Endothelial cell of umbilical vein (primary cell): ENCODE results near the gene SNTA1. TPM values are rescaled to one million over a fixed set of nuclear protein-coding genes. Genes with fewer than 3 reads are reported as not detected.

Source experiments
- BruUV-seq: library from RNA; stranded (reverse); fragments of 400-500 nt; replicated peaks from 2 replicates; lab custom pipeline; 2021; lab: Mats Ljungman, UMichigan
- CTCF ChIA-PET: fragments of 300-600, 350-600 bp; sonication (Branson Sonifier 250); formaldehyde crosslinking; loops from one replicate; lab custom pipeline; 2021; ENCODE audit warnings: antibody characterized with exemption, inconsistent platforms; lab: Charles Lee
- POLR2A ChIA-PET: fragments of 300-600, 350-600 bp; sonication (Branson Sonifier 250); formaldehyde crosslinking; loops from one replicate; lab custom pipeline; 2021; ENCODE audit warnings: antibody characterized with exemption, inconsistent platforms; lab: Charles Lee
- DNase-seq: peaks from one replicate; pipeline ENCODE4 v3.0.0-alpha.2; 2011; ENCODE audit warnings: low read depth, low spot score
- FAIRE-seq: peaks from 2 replicates; lab custom pipeline; 2011; peaks lifted over from hg19 to GRCh38; lab: Jason Lieb, UNC
- H2AFZ ChIP-seq: 2 replicates; pipeline ENCODE4 v1.6.0; 2012; ENCODE audit warnings: low read depth, low read length, control low read depth, inconsistent platforms
- H3K27ac ChIP-seq: 2 replicates; pipeline ENCODE4 v1.5.1; 2011; ENCODE audit warnings: low read depth, mild to moderate bottlenecking, control low read depth, low read length, moderate library complexity; ENCODE audit not compliant: insufficient read depth
- H3K27me3 ChIP-seq, 2 experiments: 2 replicates each; pipeline versions ENCODE4 v1.6.0 to v1.6.1; 2011; ENCODE audit warnings: low read length in 2 of 2, mixed read lengths in 1 of 2; ENCODE audit not compliant: control insufficient read depth in 2 of 2, insufficient read depth in 2 of 2
- H3K36me3 ChIP-seq, 2 experiments: 2 replicates in 1 of 2; 3 replicates in 1 of 2; pipeline ENCODE4 v1.5.1; 2011; ENCODE audit warnings: low read length in 2 of 2, mild to moderate bottlenecking in 1 of 2, moderate library complexity in 1 of 2; ENCODE audit not compliant: control insufficient read depth in 2 of 2, insufficient read depth in 2 of 2; ENCODE audit errors: extremely low read depth in 1 of 2
- H3K4me1 ChIP-seq: 3 replicates; pipeline ENCODE4 v1.5.1; 2011; ENCODE audit warnings: mild to moderate bottlenecking, low read length; ENCODE audit not compliant: control insufficient read depth, insufficient read depth; ENCODE audit errors: extremely low read depth
- H3K4me2 ChIP-seq: 2 replicates; pipeline ENCODE4 v1.6.1; 2011; ENCODE audit warnings: low read length, control low read depth, mixed read lengths; ENCODE audit not compliant: insufficient read depth
- H3K4me3 ChIP-seq, 3 experiments: fragments of 200-600 bp in 1 of 3; sonication (generic), shearing (Covaris generic) in 1 of 3; replicated peaks in 1 of 3; 2 replicates each; pipeline ENCODE4 v1.5.1; 2011 to 2016; ENCODE audit warnings: control low read depth in 3 of 3, low read length in 3 of 3, mild to moderate bottlenecking in 2 of 3, inconsistent platforms in 1 of 3, low read depth in 1 of 3, moderate library complexity in 1 of 3; ENCODE audit not compliant: insufficient read depth in 1 of 3
- H3K79me2 ChIP-seq: 2 replicates; pipeline ENCODE4 v1.6.0; 2012; ENCODE audit warnings: low read length, inconsistent platforms; ENCODE audit not compliant: control insufficient read depth, insufficient read depth
- H3K9ac ChIP-seq: replicated peaks from 2 replicates; pipeline ENCODE3; 2011; ENCODE audit warnings: low read length, control low read depth; ENCODE audit not compliant: insufficient read depth; ENCODE audit errors: extremely low read depth
- H3K9me1 ChIP-seq: replicated peaks from 3 replicates; pipeline ENCODE4 v1.6.0; 2011; ENCODE audit warnings: mild to moderate bottlenecking, low read length; ENCODE audit not compliant: control insufficient read depth, insufficient read depth; ENCODE audit errors: extremely low read depth
- H3K9me3 ChIP-seq: replicated peaks from 2 replicates; pipeline ENCODE4 v1.5.1; 2012; ENCODE audit warnings: low read length, inconsistent platforms; ENCODE audit not compliant: control insufficient read depth, insufficient read depth
- H4K20me1 ChIP-seq: replicated peaks from 2 replicates; pipeline ENCODE3; 2011; ENCODE audit warnings: mild to moderate bottlenecking, low read length; ENCODE audit not compliant: control insufficient read depth, insufficient read depth; ENCODE audit errors: extremely low read depth
- CTCF ChIP-seq, 2 donors: IDR thresholded peaks; 1 replicate in 1 of 2; 2 replicates in 1 of 2; pipeline ENCODE4 v1.5.1; 2011; ENCODE audit warnings: low read length in 2 of 2, mild to moderate bottlenecking in 2 of 2, moderate library complexity in 2 of 2, control low read depth in 1 of 2, inconsistent platforms in 1 of 2, low read depth in 1 of 2; ENCODE audit not compliant: insufficient read depth in 1 of 2; ENCODE audit errors: extremely low read depth in 1 of 2
- EZH2 ChIP-seq: IDR thresholded peaks from 2 replicates; pipeline ENCODE4 v1.6.1; 2012; ENCODE audit warnings: borderline replicate concordance, low read depth, mild to moderate bottlenecking, moderate library complexity, low read length, inconsistent platforms; ENCODE audit not compliant: severe bottlenecking
- FOS ChIP-seq: IDR thresholded peaks from 2 replicates; pipeline ENCODE4 v1.6.1; 2011; ENCODE audit warnings: mild to moderate bottlenecking, low read length, moderate library complexity, borderline replicate concordance; ENCODE audit not compliant: insufficient read depth
- GATA2 ChIP-seq: IDR thresholded peaks from 2 replicates; pipeline ENCODE4 v1.7.0; 2011; ENCODE audit warnings: low read depth, mild to moderate bottlenecking, moderate library complexity, mixed read lengths, low read length; ENCODE audit not compliant: insufficient read length, insufficient read depth
- JUN ChIP-seq: IDR thresholded peaks from 2 replicates; pipeline ENCODE4 v1.6.1; 2011; ENCODE audit warnings: borderline replicate concordance, low read depth; ENCODE audit not compliant: insufficient read length, insufficient read depth
- MAX ChIP-seq: IDR thresholded peaks from 2 replicates; pipeline ENCODE4 v1.6.1; 2011; ENCODE audit not compliant: insufficient read depth, insufficient read length
- MYC ChIP-seq: IDR thresholded peaks from one replicate; pipeline ENCODE4 v1.6.1; 2011; ENCODE audit warnings: mild to moderate bottlenecking, low read depth, low read length
- POLR2A ChIP-seq: IDR thresholded peaks from 2 replicates; pipeline ENCODE4 v1.6.1; 2012; ENCODE audit warnings: low read depth, mild to moderate bottlenecking, control low read depth, low read length
- POLR2AphosphoS5 ChIP-seq: IDR thresholded peaks from 2 replicates; pipeline ENCODE4 v1.6.1; 2012; ENCODE audit warnings: low read depth, mild to moderate bottlenecking, control low read depth, low read length, moderate library complexity; ENCODE audit not compliant: insufficient read depth
- dilution Hi-C: fragments of 300-500 bp; cut with MboI; formaldehyde crosslinking; loops from one replicate; pipeline ENCODE4 v1.15.0; 2019; ENCODE audit warnings: low sequenced_read_pairs; ENCODE audit not compliant: extremely low pct_ligation_motif_present
- intact Hi-C: fragments of 100-400 bp; cut with micrococcal nuclease; formaldehyde crosslinking; loops from one replicate; pipeline ENCODE4 v1.10.0; 2022
- polyA plus RNA-seq, 4 experiments: library from polyadenylated mRNA; depleted of rRNA in 3 of 4; stranded (reverse) in 3 of 4; unstranded in 1 of 4; fragments of >200 nt; gene quantifications; 2 replicates each; pipeline versions ENCODE4 v1.2.1 to v1.2.3, GENCODE V29; 2011 to 2012; ENCODE audit warnings: missing spikeins in 1 of 4
- total RNA-seq: library from RNA; stranded (reverse); gene quantifications from 2 replicates; pipeline ENCODE4 v1.2.3, GENCODE V29; 2021

The SNTA1 gene
- total and polyA plus RNA-seq, 2 donors (not counting 3 experiments of a cell fraction or from before 2014, with no cell fraction given): 5.2 to 6.0 TPM

GRCh38 chr20:33475381-33476152 lies 32.0 kb upstream of the SNTA1 start:
- H3K4me3 ChIP-seq: no peak overlapping the region
- dilution Hi-C loops (no loop called here), intact Hi-C loops (no loop called here)
- no peak overlapping the region for H3K4me2 ChIP-seq
- DNase-seq: no peak
- CTCF ChIA-PET: interaction anchor here (0.9 to 2.2 kb wide), 5 partner anchors 11 to 23 kb away, joined by 3 to 8 read pairs (median 3); partner anchors contain the start of gene CBFA2T2
- no peaks in the 10 kb centered on the region for H3K9me1 ChIP-seq
- no peak for TF ChIP-seq FOS
- TF ChIP-seq POLR2A: no peak
- no peaks in the 10 kb centered on the region for H3K79me2 ChIP-seq
- no peak overlapping the region for H3K9ac ChIP-seq
- no peaks in the 10 kb centered on the region for H3K9me3 ChIP-seq
- no peak overlapping the region for H2AFZ ChIP-seq
- FAIRE-seq: no peak
- POLR2A ChIA-PET: no interaction called here
- no peak overlapping the region for H3K27ac ChIP-seq
- BruUV-seq: no TSS peak
- no peaks in the 10 kb centered on the region for H4K20me1 ChIP-seq
- no peaks in the 10 kb centered on the region for H3K4me1 ChIP-seq
- H3K27me3 ChIP-seq: peaks cover 10 to 14% of the 10 kb centered on the region in 2 experiments
- no peaks in the 10 kb centered on the region for H3K36me3 ChIP-seq

- POLR2A ChIA-PET: no interaction called here
- Histone ChIP-seq H4K20me1 (no peaks in the 10 kb centered on the region), H3K9me1 (no peaks in the 10 kb centered on the region), H2AFZ (no peak overlapping the region), H3K4me3 (no peak overlapping the region), H3K9me3 (no peaks in the 10 kb centered on the region), H3K27me3 (peaks cover 10 to 14% of the 10 kb centered on the region in 2 experiments), H3K36me3 (no peaks in the 10 kb centered on the region), H3K27ac (no peak overlapping the region), H3K9ac (no peak overlapping the region), H3K4me2 (no peak overlapping the region), H3K79me2 (no peaks in the 10 kb centered on the region), H3K4me1 (no peaks in the 10 kb centered on the region)
- FAIRE-seq (no peak), DNase-seq (no peak)
- intact Hi-C loops (no loop called here), dilution Hi-C loops (no loop called here)
- CTCF ChIA-PET: interaction anchor here (0.9 to 2.2 kb wide), 6 partner anchors 11 to 179 kb away, joined by 3 to 8 read pairs (median 4); partner anchors contain the start of gene CBFA2T2
- no TSS peak for BruUV-seq
- no peak for TF ChIP-seq MYC
- no peak for TF ChIP-seq MAX
- TF ChIP-seq POLR2AphosphoS5: no peak
- no peak for TF ChIP-seq EZH2
- no peak for TF ChIP-seq JUN
- TF ChIP-seq FOS: no peak
- no peak for TF ChIP-seq POLR2A
- TF ChIP-seq CTCF (IDR thresholded peaks at IDR 0.05; ENCODE audit: extremely low read depth in 1 of 2, insufficient read depth in 1 of 2, low read depth in 1 of 2, low read length in 2 of 2): no peak
- no peak for TF ChIP-seq GATA2
These were observed 31.4 kb upstream of the SNTA1 start for GRCh38 chr20:33474963-33475362.
